ENCODE measurements around the gene CDH22. TPM values are rescaled to one million over a fixed set of nuclear protein-coding genes. Genes with fewer than 3 reads are reported as not detected.
A peak's percentile ranks its signal among the peaks of the same experiment; 100 is the strongest.

CDH22 gene
- total RNA-seq, 1 experiment from 2014 or later, result 6.4 TPM

- H3K27ac ChIP-seq (ENCODE audit: low read length), result no peak overlapping the region
- no peak overlapping the region for H3K9ac ChIP-seq (ENCODE audit: low read length)
- peaks cover 4% of the 10 kb centered on the region; the same call in 1 of the 2 replicates for H4K20me1 ChIP-seq (ENCODE audit: insufficient read depth, low read depth, low read length)
- no peaks in the 10 kb centered on the region for H3K9me2 ChIP-seq (replicated peaks; ENCODE audit: insufficient read depth, low read length)
- DNase-seq, result no peak
- H3K27me3 ChIP-seq (ENCODE audit: low read length), result no peaks in the 10 kb centered on the region
- no peaks in the 10 kb centered on the region for H3K9me3 ChIP-seq (ENCODE audit: low read length)
- H3K4me2 ChIP-seq (ENCODE audit: low read depth, low read length, poor library complexity, severe bottlenecking), result no peak overlapping the region
- H3K79me2 ChIP-seq (ENCODE audit: low read length), result peaks cover 6% of the 10 kb centered on the region; the same call in 1 of the 2 replicates
- no peak overlapping the region for H3K4me3 ChIP-seq (ENCODE audit: low read length)
- no peak overlapping the region for H2AFZ ChIP-seq (ENCODE audit: low read length)
- peaks cover 22% of the 10 kb centered on the region for H3K4me1 ChIP-seq (ENCODE audit: low read length)
- no peaks in the 10 kb centered on the region for H3K36me3 ChIP-seq (ENCODE audit: insufficient read depth, low read length)
Observed at GRCh38 chr20:46279103-46279502, 29.2 kb downstream of the CDH22 start.

- Histone ChIP-seq H3K4me3 (ENCODE audit: low read length) (no peak overlapping the region), H3K79me2 (ENCODE audit: low read length) (no peaks in the 10 kb centered on the region; the same call in 1 of the 2 replicates), H3K4me2 (ENCODE audit: low read depth, low read length, poor library complexity, severe bottlenecking) (no peak overlapping the region), H3K9ac (ENCODE audit: low read length) (no peak overlapping the region), H3K27me3 (ENCODE audit: low read length) (no peaks in the 10 kb centered on the region), H3K9me2 (replicated peaks; ENCODE audit: insufficient read depth, low read length) (no peaks in the 10 kb centered on the region), H2AFZ (ENCODE audit: low read length) (no peak overlapping the region), H3K27ac (ENCODE audit: low read length) (no peak overlapping the region), H4K20me1 (ENCODE audit: insufficient read depth, low read depth, low read length) (peaks cover 4% of the 10 kb centered on the region; the same call in 1 of the 2 replicates), H3K36me3 (ENCODE audit: insufficient read depth, low read length) (no peaks in the 10 kb centered on the region), H3K4me1 (ENCODE audit: low read length) (peaks cover 7% of the 10 kb centered on the region), H3K9me3 (ENCODE audit: low read length) (no peaks in the 10 kb centered on the region)
- DNase-seq, result no peak
Observed at GRCh38 chr20:46277602-46278001, 30.7 kb downstream of the CDH22 start.

GRCh38 chr20:46276531-46276930, 31.8 kb downstream of the CDH22 start:
- Histone ChIP-seq H3K9me3 (ENCODE audit: low read length) (no peaks in the 10 kb centered on the region), H3K36me3 (ENCODE audit: insufficient read depth, low read length) (no peaks in the 10 kb centered on the region), H3K27me3 (ENCODE audit: low read length) (no peaks in the 10 kb centered on the region), H3K4me1 (ENCODE audit: low read length) (0 out of 2 replicates have a peak, but pooled peaks cover 5% of the 10 kb centered on the region), H3K79me2 (ENCODE audit: low read length) (no peaks in the 10 kb centered on the region), H3K4me2 (ENCODE audit: low read depth, low read length, poor library complexity, severe bottlenecking) (no peak overlapping the region), H3K9me2 (replicated peaks; ENCODE audit: insufficient read depth, low read length) (no peaks in the 10 kb centered on the region), H4K20me1 (ENCODE audit: insufficient read depth, low read depth, low read length) (peaks cover 4% of the 10 kb centered on the region; the same call in 1 of the 2 replicates), H3K9ac (ENCODE audit: low read length) (no peak overlapping the region), H3K27ac (ENCODE audit: low read length) (no peak overlapping the region), H3K4me3 (ENCODE audit: low read length) (no peak overlapping the region), H2AFZ (ENCODE audit: low read length) (no peak overlapping the region)
- DNase-seq, result no peak

GRCh38 chr20:46275091-46275490, 33.2 kb downstream of the CDH22 start:
- no peak overlapping the region for H2AFZ ChIP-seq (ENCODE audit: low read length)
- H3K79me2 ChIP-seq (ENCODE audit: low read length), result 0 out of 2 replicates have a peak, but pooled peaks cover 2% of the 10 kb centered on the region
- no peaks in the 10 kb centered on the region for H3K9me2 ChIP-seq (replicated peaks; ENCODE audit: insufficient read depth, low read length)
- H3K36me3 ChIP-seq (ENCODE audit: insufficient read depth, low read length), result no peaks in the 10 kb centered on the region
- no peak overlapping the region for H3K4me3 ChIP-seq (ENCODE audit: low read length)
- no peak for DNase-seq
- H3K27me3 ChIP-seq (ENCODE audit: low read length), result no peaks in the 10 kb centered on the region
- H3K9me3 ChIP-seq (ENCODE audit: low read length), result no peaks in the 10 kb centered on the region
- no peaks in the 10 kb centered on the region; the same call in 1 of the 2 replicates for H4K20me1 ChIP-seq (ENCODE audit: insufficient read depth, low read depth, low read length)
- H3K4me1 ChIP-seq (ENCODE audit: low read length), result peaks cover 14% of the 10 kb centered on the region
- H3K27ac ChIP-seq (ENCODE audit: low read length), result no peak overlapping the region
- H3K4me2 ChIP-seq (ENCODE audit: low read depth, low read length, poor library complexity, severe bottlenecking), result no peak overlapping the region
- H3K9ac ChIP-seq (ENCODE audit: low read length), result no peak overlapping the region

GRCh38 chr20:46273717-46274116, 34.6 kb downstream of the CDH22 start:
- H3K27me3 ChIP-seq (ENCODE audit: low read length), result no peaks in the 10 kb centered on the region
- DNase-seq, result no peak
- no peak overlapping the region for H3K27ac ChIP-seq (ENCODE audit: low read length)
- no peaks in the 10 kb centered on the region for H3K36me3 ChIP-seq (ENCODE audit: insufficient read depth, low read length)
- H3K9ac ChIP-seq (ENCODE audit: low read length), result no peak overlapping the region
- H3K9me2 ChIP-seq (replicated peaks; ENCODE audit: insufficient read depth, low read length), result no peaks in the 10 kb centered on the region
- no peak overlapping the region for H2AFZ ChIP-seq (ENCODE audit: low read length)
- H3K4me2 ChIP-seq (ENCODE audit: low read depth, low read length, poor library complexity, severe bottlenecking), result no peak overlapping the region
- 0 out of 2 replicates have a peak, but pooled peaks cover 6% of the 10 kb centered on the region for H3K79me2 ChIP-seq (ENCODE audit: low read length)
- peaks cover 5% of the 10 kb centered on the region; the same call in 1 of the 2 replicates for H4K20me1 ChIP-seq (ENCODE audit: insufficient read depth, low read depth, low read length)
- H3K4me1 ChIP-seq (ENCODE audit: low read length), result peaks cover 26% of the 10 kb centered on the region
- H3K9me3 ChIP-seq (ENCODE audit: low read length), result no peaks in the 10 kb centered on the region
- no peak overlapping the region for H3K4me3 ChIP-seq (ENCODE audit: low read length)

- peaks cover 5% of the 10 kb centered on the region; the same call in 1 of the 2 replicates for H4K20me1 ChIP-seq (ENCODE audit: insufficient read depth, low read depth, low read length)
- H3K4me2 ChIP-seq (ENCODE audit: low read depth, low read length, poor library complexity, severe bottlenecking), result no peak overlapping the region
- no peak for DNase-seq
- H3K9ac ChIP-seq (ENCODE audit: low read length), result no peak overlapping the region
- no peaks in the 10 kb centered on the region for H3K9me2 ChIP-seq (replicated peaks; ENCODE audit: insufficient read depth, low read length)
- H3K27ac ChIP-seq (ENCODE audit: low read length), result no peak overlapping the region
- peaks cover 26% of the 10 kb centered on the region for H3K4me1 ChIP-seq (ENCODE audit: low read length)
- H3K79me2 ChIP-seq (ENCODE audit: low read length), result 0 out of 2 replicates have a peak, but pooled peaks cover 6% of the 10 kb centered on the region
- no peak overlapping the region for H2AFZ ChIP-seq (ENCODE audit: low read length)
- no peak overlapping the region for H3K4me3 ChIP-seq (ENCODE audit: low read length)
- no peaks in the 10 kb centered on the region for H3K36me3 ChIP-seq (ENCODE audit: insufficient read depth, low read length)
- H3K27me3 ChIP-seq (ENCODE audit: low read length), result no peaks in the 10 kb centered on the region
- H3K9me3 ChIP-seq (ENCODE audit: low read length), result no peaks in the 10 kb centered on the region
Observed at GRCh38 chr20:46272389-46273047, 35.8 kb downstream of the CDH22 start.

GRCh38 chr20:46270977-46271744, 37.1 kb downstream of the CDH22 start:
- no peaks in the 10 kb centered on the region for H3K9me2 ChIP-seq (replicated peaks; ENCODE audit: insufficient read depth, low read length)
- peaks cover 12% of the 10 kb centered on the region; the same call in 1 of the 2 replicates for H3K79me2 ChIP-seq (ENCODE audit: low read length)
- H4K20me1 ChIP-seq (ENCODE audit: insufficient read depth, low read depth, low read length), result peaks cover 5% of the 10 kb centered on the region; the same call in 1 of the 2 replicates
- no peaks in the 10 kb centered on the region for H3K27me3 ChIP-seq (ENCODE audit: low read length)
- no peaks in the 10 kb centered on the region for H3K9me3 ChIP-seq (ENCODE audit: low read length)
- H3K4me2 ChIP-seq (ENCODE audit: low read depth, low read length, poor library complexity, severe bottlenecking), result no peak overlapping the region
- H3K4me1 ChIP-seq (ENCODE audit: low read length), result peaks cover 26% of the 10 kb centered on the region
- H3K36me3 ChIP-seq (ENCODE audit: insufficient read depth, low read length), result no peaks in the 10 kb centered on the region
- H3K9ac ChIP-seq (ENCODE audit: low read length), result no peak overlapping the region
- no peak overlapping the region for H3K4me3 ChIP-seq (ENCODE audit: low read length)
- no peak overlapping the region for H2AFZ ChIP-seq (ENCODE audit: low read length)
- DNase-seq, result no peak
- 0 out of 2 replicates have a peak overlapping the region, but pooled peaks have one; percentile 35 for H3K27ac ChIP-seq (ENCODE audit: low read length)

GRCh38 chr20:46269372-46269771, 38.9 kb downstream of the CDH22 start:
- Histone ChIP-seq H3K4me3 (ENCODE audit: low read length) (peak overlapping the region; percentile 7; the same call in 1 of the 2 replicates), H4K20me1 (ENCODE audit: insufficient read depth, low read depth, low read length) (peaks cover 9% of the 10 kb centered on the region), H3K79me2 (ENCODE audit: low read length) (peaks cover 21% of the 10 kb centered on the region; the same call in 1 of the 2 replicates), H3K9me2 (replicated peaks; ENCODE audit: insufficient read depth, low read length) (no peaks in the 10 kb centered on the region), H3K4me1 (ENCODE audit: low read length) (peaks cover 26% of the 10 kb centered on the region), H3K27ac (ENCODE audit: low read length) (peak overlapping the region; percentile 35; the same call in 1 of the 2 replicates), H3K4me2 (ENCODE audit: low read depth, low read length, poor library complexity, severe bottlenecking) (peak overlapping the region; percentile 36), H3K27me3 (ENCODE audit: low read length) (no peaks in the 10 kb centered on the region), H3K36me3 (ENCODE audit: insufficient read depth, low read length) (no peaks in the 10 kb centered on the region), H2AFZ (ENCODE audit: low read length) (no peak overlapping the region), H3K9ac (ENCODE audit: low read length) (peak overlapping the region; percentile 42), H3K9me3 (ENCODE audit: low read length) (no peaks in the 10 kb centered on the region)
- peak; percentile 80 for DNase-seq

Data from Karpas-422 (cell line).